ENCODE data around the gene MBD3. TPM values are rescaled to one million over a fixed set of nuclear protein-coding genes. Genes with fewer than 3 reads are reported as not detected.

Gene MBD3
- total and polyA plus RNA-seq, 2 experiments from 2014 or later: 27.6 to 118 TPM

DNA sequence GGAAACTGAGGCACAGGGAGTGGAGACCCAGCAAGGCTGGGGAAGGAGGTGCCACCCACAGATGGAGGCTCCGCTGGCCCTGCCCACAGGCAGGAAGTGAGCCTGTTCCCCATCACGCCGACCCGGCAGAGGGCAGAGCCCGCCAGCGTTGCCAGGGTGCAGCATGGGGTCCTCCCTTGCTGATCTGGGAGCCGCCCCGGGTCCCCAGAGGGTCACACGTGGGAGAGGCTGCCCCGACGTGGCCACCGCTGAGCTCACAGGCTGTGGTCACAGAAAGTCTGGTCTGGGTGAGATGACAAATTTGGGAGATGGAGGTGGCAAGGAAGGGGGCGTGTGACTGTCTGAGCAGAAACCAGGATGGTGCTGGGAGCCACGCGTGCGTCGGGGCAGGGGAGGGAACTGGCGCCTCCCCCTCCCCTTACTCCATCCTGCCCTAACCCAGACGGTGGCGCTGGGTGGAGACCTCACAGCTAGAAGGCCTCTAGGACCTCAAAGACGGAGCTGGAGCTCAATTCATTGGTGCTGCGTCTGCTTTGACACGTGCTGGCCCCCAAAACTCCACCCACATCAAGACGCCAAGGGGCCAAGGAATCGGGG lies 32.3 kb downstream of the MBD3 start:
- Histone ChIP-seq H3F3A (replicated peaks; ENCODE audit: low read depth) (no peaks in the 10 kb centered on the region), H3K27ac (ENCODE audit: low read depth) (no peak overlapping the region), H3K4me2 (no peak overlapping the region), H3K36me3 (ENCODE audit: insufficient read depth) (peaks cover 3% of the 10 kb centered on the region; the same call in 1 of the 2 replicates), H3K4me1 (ENCODE audit: insufficient read depth) (no peaks in the 10 kb centered on the region), H3K9me2 (ENCODE audit: insufficient read depth) (no peaks in the 10 kb centered on the region), H3K4me3 (no peak overlapping the region), H4K20me1 (replicated peaks; ENCODE audit: insufficient read depth) (peaks cover 47% of the 10 kb centered on the region), H3K79me2 (replicated peaks; ENCODE audit: insufficient read depth) (peaks cover 72% of the 10 kb centered on the region), H3K27me3 (ENCODE audit: insufficient read depth) (no peaks in the 10 kb centered on the region), H2AFZ (no peak overlapping the region)
- DNase-seq (ENCODE audit: low spot score): no peak
- H3K27me3 Mint-ChIP-seq (ENCODE audit: insufficient read depth, low read depth, poor library complexity): peaks cover 4% of the 10 kb centered on the region
- peaks cover 28% of the 10 kb centered on the region; the same call in 2 of the 3 replicates for H3K36me3 Mint-ChIP-seq (ENCODE audit: low read depth)
- H3K4me3 Mint-ChIP-seq: no peak overlapping the region
- H3K9me3 Mint-ChIP-seq: no peaks in the 10 kb centered on the region; the same call in 2 of the 3 replicates
- TF ChIP-seq, protein P1, sequence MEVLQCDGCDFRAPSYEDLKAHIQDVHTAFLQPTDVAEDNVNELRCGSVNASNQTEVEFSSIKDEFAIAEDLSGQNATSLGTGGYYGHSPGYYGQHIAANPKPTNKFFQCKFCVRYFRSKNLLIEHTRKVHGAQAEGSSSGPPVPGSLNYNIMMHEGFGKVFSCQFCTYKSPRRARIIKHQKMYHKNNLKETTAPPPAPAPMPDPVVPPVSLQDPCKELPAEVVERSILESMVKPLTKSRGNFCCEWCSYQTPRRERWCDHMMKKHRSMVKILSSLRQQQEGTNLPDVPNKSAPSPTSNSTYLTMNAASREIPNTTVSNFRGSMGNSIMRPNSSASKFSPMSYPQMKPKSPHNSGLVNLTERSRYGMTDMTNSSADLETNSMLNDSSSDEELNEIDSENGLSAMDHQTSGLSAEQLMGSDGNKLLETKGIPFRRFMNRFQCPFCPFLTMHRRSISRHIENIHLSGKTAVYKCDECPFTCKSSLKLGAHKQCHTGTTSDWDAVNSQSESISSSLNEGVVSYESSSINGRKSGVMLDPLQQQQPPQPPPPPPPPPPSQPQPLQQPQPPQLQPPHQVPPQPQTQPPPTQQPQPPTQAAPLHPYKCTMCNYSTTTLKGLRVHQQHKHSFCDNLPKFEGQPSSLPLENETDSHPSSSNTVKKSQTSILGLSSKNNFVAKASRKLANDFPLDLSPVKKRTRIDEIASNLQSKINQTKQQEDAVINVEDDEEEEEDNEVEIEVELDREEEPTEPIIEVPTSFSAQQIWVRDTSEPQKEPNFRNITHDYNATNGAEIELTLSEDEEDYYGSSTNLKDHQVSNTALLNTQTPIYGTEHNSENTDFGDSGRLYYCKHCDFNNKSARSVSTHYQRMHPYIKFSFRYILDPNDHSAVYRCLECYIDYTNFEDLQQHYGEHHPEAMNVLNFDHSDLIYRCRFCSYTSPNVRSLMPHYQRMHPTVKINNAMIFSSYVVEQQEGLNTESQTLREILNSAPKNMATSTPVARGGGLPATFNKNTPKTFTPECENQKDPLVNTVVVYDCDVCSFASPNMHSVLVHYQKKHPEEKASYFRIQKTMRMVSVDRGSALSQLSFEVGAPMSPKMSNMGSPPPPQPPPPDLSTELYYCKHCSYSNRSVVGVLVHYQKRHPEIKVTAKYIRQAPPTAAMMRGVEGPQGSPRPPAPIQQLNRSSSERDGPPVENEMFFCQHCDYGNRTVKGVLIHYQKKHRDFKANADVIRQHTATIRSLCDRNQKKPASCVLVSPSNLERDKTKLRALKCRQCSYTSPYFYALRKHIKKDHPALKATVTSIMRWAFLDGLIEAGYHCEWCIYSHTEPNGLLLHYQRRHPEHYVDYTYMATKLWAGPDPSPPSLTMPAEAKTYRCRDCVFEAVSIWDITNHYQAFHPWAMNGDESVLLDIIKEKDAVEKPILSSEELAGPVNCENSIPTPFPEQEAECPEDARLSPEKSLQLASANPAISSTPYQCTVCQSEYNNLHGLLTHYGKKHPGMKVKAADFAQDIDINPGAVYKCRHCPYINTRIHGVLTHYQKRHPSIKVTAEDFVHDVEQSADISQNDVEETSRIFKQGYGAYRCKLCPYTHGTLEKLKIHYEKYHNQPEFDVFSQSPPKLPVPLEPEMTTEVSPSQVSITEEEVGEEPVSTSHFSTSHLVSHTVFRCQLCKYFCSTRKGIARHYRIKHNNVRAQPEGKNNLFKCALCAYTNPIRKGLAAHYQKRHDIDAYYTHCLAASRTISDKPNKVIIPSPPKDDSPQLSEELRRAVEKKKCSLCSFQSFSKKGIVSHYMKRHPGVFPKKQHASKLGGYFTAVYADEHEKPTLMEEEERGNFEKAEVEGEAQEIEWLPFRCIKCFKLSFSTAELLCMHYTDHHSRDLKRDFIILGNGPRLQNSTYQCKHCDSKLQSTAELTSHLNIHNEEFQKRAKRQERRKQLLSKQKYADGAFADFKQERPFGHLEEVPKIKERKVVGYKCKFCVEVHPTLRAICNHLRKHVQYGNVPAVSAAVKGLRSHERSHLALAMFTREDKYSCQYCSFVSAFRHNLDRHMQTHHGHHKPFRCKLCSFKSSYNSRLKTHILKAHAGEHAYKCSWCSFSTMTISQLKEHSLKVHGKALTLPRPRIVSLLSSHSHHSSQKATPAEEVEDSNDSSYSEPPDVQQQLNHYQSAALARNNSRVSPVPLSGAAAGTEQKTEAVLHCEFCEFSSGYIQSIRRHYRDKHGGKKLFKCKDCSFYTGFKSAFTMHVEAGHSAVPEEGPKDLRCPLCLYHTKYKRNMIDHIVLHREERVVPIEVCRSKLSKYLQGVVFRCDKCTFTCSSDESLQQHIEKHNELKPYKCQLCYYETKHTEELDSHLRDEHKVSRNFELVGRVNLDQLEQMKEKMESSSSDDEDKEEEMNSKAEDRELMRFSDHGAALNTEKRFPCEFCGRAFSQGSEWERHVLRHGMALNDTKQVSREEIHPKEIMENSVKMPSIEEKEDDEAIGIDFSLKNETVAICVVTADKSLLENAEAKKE (CRISPR knock-in tag; IDR thresholded peaks at IDR 0.05): no peak
- TF ChIP-seq EZH2 (IDR thresholded peaks at IDR 0.05; ENCODE audit: low read depth, unreplicated experiment) (no peak), POLR2AphosphoS5 (IDR thresholded peaks at IDR 0.05; ENCODE audit: low read depth) (no peak), STAT1 (IDR thresholded peaks at IDR 0.05; ENCODE audit: unreplicated experiment) (no peak), REST (IDR thresholded peaks at IDR 0.05; ENCODE audit: unreplicated experiment) (no peak), CTCF (conservative IDR thresholded peaks at IDR 0.05; ENCODE audit: low read depth in 2 of 2) (no peak), NANOG (IDR thresholded peaks at IDR 0.05; ENCODE audit: borderline replicate concordance) (no peak), CREB1 (CRISPR knock-in tag; IDR thresholded peaks at IDR 0.05; ENCODE audit: low read depth) (no peak)
- TF ChIP-seq, protein P2, sequence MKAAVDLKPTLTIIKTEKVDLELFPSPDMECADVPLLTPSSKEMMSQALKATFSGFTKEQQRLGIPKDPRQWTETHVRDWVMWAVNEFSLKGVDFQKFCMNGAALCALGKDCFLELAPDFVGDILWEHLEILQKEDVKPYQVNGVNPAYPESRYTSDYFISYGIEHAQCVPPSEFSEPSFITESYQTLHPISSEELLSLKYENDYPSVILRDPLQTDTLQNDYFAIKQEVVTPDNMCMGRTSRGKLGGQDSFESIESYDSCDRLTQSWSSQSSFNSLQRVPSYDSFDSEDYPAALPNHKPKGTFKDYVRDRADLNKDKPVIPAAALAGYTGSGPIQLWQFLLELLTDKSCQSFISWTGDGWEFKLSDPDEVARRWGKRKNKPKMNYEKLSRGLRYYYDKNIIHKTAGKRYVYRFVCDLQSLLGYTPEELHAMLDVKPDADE (IDR thresholded peaks at IDR 0.05): no peak
- peaks cover under 1% of the 10 kb centered on the region; the same call in 2 of the 3 replicates for H3K4me1 Mint-ChIP-seq
- ATAC-seq: no peak
- H3K27ac Mint-ChIP-seq: peak overlapping the region; percentile 70; the same call in 1 of the 2 replicates
